Caco-2 (cell line): ENCODE measurements around the gene ADM. TPM values are rescaled to one million over a fixed set of nuclear protein-coding genes. Genes with fewer than 3 reads are reported as not detected.

Experiments used
- BruUV-seq: library from RNA; stranded (reverse); fragments of 400-500 nt; replicated peaks from 2 replicates; lab custom pipeline; 2021; lab: Mats Ljungman, UMichigan
- CTCF ChIA-PET: fragments of 300-600 bp; sonication (Branson Sonifier 250); formaldehyde crosslinking; loops from one replicate; lab custom pipeline; 2022; ENCODE audit warnings: antibody characterized with exemption; lab: Charles Lee
- POLR2A ChIA-PET: fragments of 300-600 bp; sonication (Branson Sonifier 250); formaldehyde crosslinking; loops from one replicate; lab custom pipeline; 2022; ENCODE audit warnings: antibody characterized with exemption; lab: Charles Lee
- DNase-seq, 2 experiments: peaks; one replicate each; pipeline versions ENCODE4 v3.0.0 to v3.0.0-alpha.2; 2020 to 2022
- H3K27me3 ChIP-seq: replicated peaks from 2 replicates; pipeline ENCODE4 v1.6.0; 2011; ENCODE audit warnings: low read length; ENCODE audit not compliant: control insufficient read depth, insufficient read depth
- H3K36me3 ChIP-seq: 2 replicates; pipeline ENCODE4 v1.5.1; 2011; ENCODE audit warnings: low read length; ENCODE audit not compliant: control insufficient read depth, insufficient read depth
- H3K4me1 ChIP-seq: fragments of 250-450 bp; sonication (Bioruptor Pico); 2 replicates; pipeline ENCODE4 v1.5.1; 2020; ENCODE audit warnings: mild to moderate bottlenecking
- H3K4me3 ChIP-seq: 2 replicates; pipeline ENCODE4 v1.5.1; 2011; ENCODE audit warnings: low read depth, mild to moderate bottlenecking, control low read depth, low read length
- H3K9me3 ChIP-seq: fragments of 250-450 bp; sonication (Bioruptor Pico); 2 replicates; pipeline ENCODE4 v1.5.1; 2020; ENCODE audit warnings: mild to moderate bottlenecking, moderate library complexity
- H3K27ac Mint-ChIP-seq: one replicate; pipeline ENCODE4 v1.8.0; 2022; ENCODE audit warnings: mixed read lengths; ENCODE audit not compliant: unreplicated experiment
- H3K27me3 Mint-ChIP-seq: one replicate; pipeline ENCODE4 v1.8.0; 2022; ENCODE audit warnings: mixed read lengths; ENCODE audit not compliant: insufficient read depth, unreplicated experiment
- H3K36me3 Mint-ChIP-seq: one replicate; pipeline ENCODE4 v1.8.0; 2022; ENCODE audit warnings: mild to moderate bottlenecking, mixed read lengths; ENCODE audit not compliant: insufficient read depth, unreplicated experiment
- H3K4me1 Mint-ChIP-seq: one replicate; pipeline ENCODE4 v1.8.0; 2022; ENCODE audit warnings: low read depth, mixed read lengths; ENCODE audit not compliant: unreplicated experiment
- H3K4me3 Mint-ChIP-seq: one replicate; pipeline ENCODE4 v1.8.0; 2022; ENCODE audit warnings: mild to moderate bottlenecking, moderate library complexity, mixed read lengths; ENCODE audit not compliant: unreplicated experiment
- H3K9me3 Mint-ChIP-seq: one replicate; pipeline ENCODE4 v1.8.0; 2022; ENCODE audit warnings: mixed read lengths; ENCODE audit not compliant: unreplicated experiment
- CTCF ChIP-seq, 2 experiments: fragments of 200-600 bp in 1 of 2; IDR thresholded peaks; 1 replicate in 1 of 2; 2 replicates in 1 of 2; pipeline versions ENCODE4 v1.5.1 to v1.8.0; 2011 to 2022; ENCODE audit warnings: antibody characterized with exemption in 1 of 2, control low read depth in 1 of 2, inconsistent platforms in 1 of 2, low read depth in 1 of 2, low read length in 1 of 2, mild to moderate bottlenecking in 1 of 2, moderate library complexity in 1 of 2; ENCODE audit not compliant: insufficient read depth in 1 of 2, severe bottlenecking in 1 of 2, unreplicated experiment in 1 of 2
- intact Hi-C: fragments of 100-400 bp; cut with micrococcal nuclease; formaldehyde crosslinking; loops from one replicate; pipeline ENCODE4 v1.10.0; 2022; ENCODE audit not compliant: unreplicated experiment
- total RNA-seq: library from RNA; stranded (reverse); gene quantifications from 2 replicates; pipeline ENCODE4 v1.2.3, GENCODE V29; 2022

ADM gene
- total RNA-seq, 1 experiment from 2014 or later: 127 TPM

DNA sequence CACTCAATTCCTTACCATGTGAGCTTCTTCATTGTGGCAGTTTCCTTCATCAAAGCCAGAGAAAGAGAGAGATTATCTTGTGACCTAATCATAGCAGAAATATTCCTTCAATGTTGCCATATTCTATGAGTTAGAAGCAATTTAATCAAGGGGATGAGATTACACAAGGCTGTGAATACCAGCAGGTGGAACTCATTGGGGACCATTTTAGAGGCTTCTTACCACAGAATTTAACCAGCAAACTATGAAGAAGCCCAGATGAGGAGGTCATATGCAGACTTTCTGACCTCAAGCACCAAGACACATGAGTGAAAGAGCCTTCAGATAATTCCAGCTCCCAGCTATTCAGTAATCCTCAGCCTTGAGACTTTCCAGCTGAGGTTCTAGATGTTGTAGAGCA lies 51.3 kb downstream of the ADM start:
- intact Hi-C loops: no loop called here
- H3K27ac Mint-ChIP-seq: no peak overlapping the region
- H3K36me3 Mint-ChIP-seq: no peaks in the 10 kb centered on the region
- peaks cover 18% of the 10 kb centered on the region for H3K4me1 ChIP-seq
- CTCF ChIA-PET: interaction anchor here (0.6 to 1.0 kb wide), 2 partner anchors 10 to 51 kb away, joined by 3 to 5 read pairs; partner anchors contain the start of gene ADM
- H3K4me3 Mint-ChIP-seq: no peak overlapping the region
- no peak for DNase-seq
- H3K27me3 ChIP-seq: no peaks in the 10 kb centered on the region
- H3K36me3 ChIP-seq: no peaks in the 10 kb centered on the region
- H3K27me3 Mint-ChIP-seq: no peaks in the 10 kb centered on the region
- BruUV-seq: no TSS peak
- peaks cover 17% of the 10 kb centered on the region for H3K9me3 Mint-ChIP-seq
- H3K9me3 ChIP-seq: peaks cover 5% of the 10 kb centered on the region; the same call in 1 of the 2 replicates
- peaks cover under 1% of the 10 kb centered on the region for H3K4me1 Mint-ChIP-seq
- no peak for TF ChIP-seq CTCF (IDR thresholded peaks at IDR 0.05; ENCODE audit: insufficient read depth in 1 of 2, low read depth in 1 of 2, low read length in 1 of 2, severe bottlenecking in 1 of 2, unreplicated experiment in 1 of 2)
- POLR2A ChIA-PET: no interaction called here
- H3K4me3 ChIP-seq: no peak overlapping the region

Other genes with a start within 250 kb of the ADM start
- 56.5 and 72.2 TPM in 2 replicates for gene SBF2, start 10.9 kb upstream of the ADM start, total RNA-seq
- gene AMPD3, start 150.2 kb downstream of the ADM start, total RNA-seq: 10.5 and 13.4 TPM in 2 replicates
- gene RNF141, start 236.1 kb downstream of the ADM start, total RNA-seq: 65.2 and 74.8 TPM in 2 replicates